ENCODE measurements around the gene LONRF2.
"Not testable (repeated sequence)": the region's sequence is repeated elsewhere in the genome, so short reads cannot be mapped to it uniquely, and the experiment has no call there.

The LONRF2 gene

GRCh38 chr2:100250645-100251044, 71.7 kb downstream of the LONRF2 start:
- DNase-seq = no peak

- no peak for DNase-seq
Measured at GRCh38 chr2:100248971-100249370, 73.3 kb downstream of the LONRF2 start.

- DNase-seq = not testable (repeated sequence)
Measured at GRCh38 chr2:100248556-100248955, 73.7 kb downstream of the LONRF2 start.

GRCh38 chr2:100248044-100248330, 74.3 kb downstream of the LONRF2 start:
- no peak for DNase-seq

DNA sequence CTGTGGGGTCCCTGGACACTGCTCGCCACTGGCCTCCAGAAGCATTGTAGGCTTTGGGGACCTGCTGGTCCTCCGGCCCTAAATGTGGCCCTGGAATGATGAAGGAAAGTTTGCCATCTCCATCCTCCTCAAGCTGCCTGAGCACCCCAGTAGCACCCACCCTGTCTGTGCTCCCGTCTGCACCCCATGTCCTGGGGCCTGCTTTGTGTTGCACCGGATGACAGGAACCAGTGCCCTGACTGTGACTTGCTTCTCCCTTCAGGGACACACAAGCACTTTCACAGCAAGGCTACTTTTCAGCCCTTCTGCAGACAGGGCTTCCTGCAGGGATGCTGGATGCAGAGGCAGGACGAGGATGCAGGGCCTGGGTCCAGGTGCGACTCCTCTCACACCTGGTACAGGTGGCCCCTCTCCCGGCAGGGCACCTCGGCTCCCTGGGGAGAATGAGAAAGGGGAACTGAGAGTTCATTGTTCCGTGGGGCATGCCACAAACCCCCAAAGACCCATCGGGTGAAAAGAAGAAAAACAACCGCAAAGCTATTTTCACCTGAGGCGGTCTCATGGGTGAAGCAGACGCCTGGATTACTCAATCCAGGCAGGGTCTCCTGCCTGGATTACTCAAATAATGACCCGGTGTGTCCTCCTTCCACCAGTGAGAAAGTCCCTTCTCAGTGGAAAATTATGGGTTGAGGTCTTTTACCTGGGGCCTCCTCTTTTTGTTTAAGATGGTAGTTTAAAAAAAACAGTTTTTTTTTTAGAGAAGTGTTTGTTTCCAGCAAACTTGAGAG, 74.9 kb downstream of the LONRF2 start:
- no peak for DNase-seq

GRCh38 chr2:100246163-100247145, 75.8 kb downstream of the LONRF2 start:
- DNase-seq = peak; percentile 23

DNA sequence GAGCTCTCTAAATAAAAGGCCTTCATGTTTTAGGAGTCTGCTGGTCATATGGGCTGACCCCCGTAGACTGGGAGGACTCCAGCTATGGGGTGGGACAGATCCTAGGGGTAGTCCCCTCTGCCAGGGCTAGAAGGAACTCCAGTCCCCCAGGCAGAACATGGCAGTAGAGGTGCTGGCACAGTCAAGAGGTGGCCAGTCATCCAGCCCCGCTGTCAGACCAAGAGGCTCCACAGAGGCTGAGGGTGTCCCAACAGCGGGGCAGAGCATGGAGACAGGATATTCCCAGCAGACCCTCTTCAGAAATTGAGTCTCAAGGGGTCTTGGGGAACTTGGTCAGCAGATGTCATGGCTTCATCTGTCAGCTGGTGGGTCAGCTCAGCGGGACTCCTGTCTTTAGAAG, 76.6 kb downstream of the LONRF2 start:
- no peak for DNase-seq

GRCh38 chr2:100244881-100245605, 77.3 kb downstream of the LONRF2 start:
- DNase-seq = peak; percentile 51

DNA sequence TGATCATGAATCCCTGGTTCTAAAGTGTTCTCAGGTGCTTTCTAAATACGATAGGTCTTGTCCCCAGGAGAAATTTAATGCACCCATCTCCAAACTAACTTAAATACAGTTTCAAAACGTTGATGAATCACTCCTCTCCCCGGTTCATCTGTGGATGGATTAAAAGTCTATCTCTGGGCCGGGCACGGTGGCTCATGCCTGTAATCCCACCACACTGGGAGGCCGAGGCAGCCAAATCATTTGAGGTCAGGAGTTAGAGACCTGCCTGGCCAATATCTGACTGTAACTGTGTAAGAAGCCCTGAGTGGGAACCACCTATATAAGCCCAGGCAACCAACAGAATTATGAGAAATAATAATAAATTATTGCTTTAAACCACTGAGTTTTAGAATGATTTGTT, 78.7 kb downstream of the LONRF2 start:
- no peak for DNase-seq

GRCh38 chr2:100242891-100243619, 79.2 kb downstream of the LONRF2 start:
- DNase-seq = peak; percentile 66

DNA sequence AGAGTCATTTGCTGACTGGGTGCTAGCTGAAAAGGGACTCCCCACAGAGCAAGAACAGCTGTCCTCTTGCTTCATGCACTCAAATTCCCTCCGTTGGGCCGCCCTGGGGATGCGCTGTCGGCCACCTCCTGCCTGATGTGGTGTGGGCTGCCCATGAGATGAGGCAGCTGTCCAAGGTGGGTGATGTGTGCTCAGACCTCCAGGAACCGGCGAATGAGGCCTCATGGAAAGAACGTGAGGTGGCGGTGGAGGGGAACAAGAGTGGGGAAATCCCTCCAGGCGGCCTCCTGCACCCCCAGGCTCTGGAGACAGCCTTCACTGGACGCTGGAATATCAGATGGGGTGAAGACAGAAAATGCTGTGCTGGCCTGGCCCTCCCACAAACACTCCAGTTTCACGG, 79.8 kb downstream of the LONRF2 start:
- no peak for DNase-seq

DNA sequence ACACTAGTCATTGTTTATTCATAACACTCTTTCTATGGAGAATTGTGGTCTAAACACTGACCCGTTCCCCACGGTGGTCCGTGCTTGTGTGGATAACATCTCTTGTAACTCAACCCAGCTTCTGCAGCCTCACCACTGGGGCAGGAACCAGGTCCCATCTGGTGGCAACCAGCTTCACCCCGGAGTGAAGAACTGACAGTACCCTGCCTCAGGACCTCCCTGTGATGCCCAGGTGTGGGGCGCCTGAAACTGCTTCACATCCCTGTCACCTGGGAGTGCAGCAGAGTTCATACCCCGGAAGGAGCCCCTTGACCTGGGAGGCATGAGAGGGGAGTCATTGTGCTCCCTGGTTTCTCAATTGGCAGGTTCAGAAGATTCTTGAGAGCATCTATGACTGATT, 81.1 kb downstream of the LONRF2 start:
- no peak for DNase-seq

- DNase-seq = no peak
Measured at GRCh38 chr2:100240386-100240785, 81.9 kb downstream of the LONRF2 start.

- DNase-seq = no peak
Measured at GRCh38 chr2:100239486-100240210, 82.7 kb downstream of the LONRF2 start.

DNA sequence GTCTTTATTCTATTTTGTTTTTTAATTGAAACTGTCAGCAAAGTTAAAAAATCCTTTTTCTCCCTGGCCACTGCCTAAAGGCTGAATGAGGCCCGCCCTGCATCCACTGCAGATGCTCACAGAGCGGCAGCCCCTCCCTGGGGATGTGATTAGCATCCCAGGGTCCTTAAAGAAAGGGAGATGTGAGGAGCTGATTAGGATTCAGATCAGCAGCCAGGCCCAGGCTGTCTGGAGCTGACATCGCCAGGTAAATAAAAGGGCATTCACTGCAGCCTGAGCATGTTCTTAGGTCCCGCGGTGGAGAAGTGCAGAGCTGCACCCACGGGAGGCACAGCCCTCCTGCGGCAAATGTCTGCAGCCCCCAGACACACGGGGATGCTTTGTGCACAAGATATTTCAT, 83.8 kb downstream of the LONRF2 start:
- no peak for DNase-seq

GRCh38 chr2:100237770-100238169, 84.5 kb downstream of the LONRF2 start:
- no peak for DNase-seq

DNA sequence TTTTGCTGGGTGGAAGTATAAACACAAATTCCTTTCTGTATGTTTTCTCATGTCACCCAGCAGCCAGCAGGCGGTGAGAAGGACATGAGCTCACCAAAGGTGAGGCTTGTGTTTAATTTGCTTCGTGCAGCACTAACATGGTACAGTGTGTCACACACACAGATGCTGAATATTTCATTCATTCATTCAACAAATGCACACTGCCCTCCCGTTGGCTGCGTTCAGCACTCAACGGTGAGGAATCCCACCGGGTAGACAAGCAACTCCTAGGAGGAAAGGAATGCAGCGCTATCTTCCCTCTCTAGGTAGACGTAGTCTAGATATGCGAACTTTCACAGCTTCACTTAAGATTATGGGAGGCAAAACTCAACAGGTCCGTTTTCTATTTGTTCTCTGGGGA, 85.1 kb downstream of the LONRF2 start:
- no peak for DNase-seq

DNA sequence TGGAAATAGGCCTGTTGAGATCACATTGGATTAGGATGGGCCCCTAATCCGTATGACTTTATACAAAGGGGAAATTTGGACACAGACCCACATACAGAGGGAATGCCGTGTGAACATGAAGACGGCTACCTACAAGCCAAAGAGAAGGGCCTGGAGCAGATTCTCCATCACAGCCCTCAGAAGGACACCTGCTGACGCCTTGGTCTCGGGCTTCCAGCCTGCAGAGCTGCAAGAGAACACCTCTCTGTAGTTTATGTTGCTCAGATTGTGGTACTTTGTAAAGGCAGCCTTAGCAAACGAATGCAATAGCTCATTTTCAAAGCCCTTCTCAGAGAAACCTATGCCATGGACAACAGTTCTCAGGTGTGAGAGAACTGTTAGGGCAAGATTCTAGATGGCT, 86.1 kb downstream of the LONRF2 start:
- DNase-seq = no peak

DNA sequence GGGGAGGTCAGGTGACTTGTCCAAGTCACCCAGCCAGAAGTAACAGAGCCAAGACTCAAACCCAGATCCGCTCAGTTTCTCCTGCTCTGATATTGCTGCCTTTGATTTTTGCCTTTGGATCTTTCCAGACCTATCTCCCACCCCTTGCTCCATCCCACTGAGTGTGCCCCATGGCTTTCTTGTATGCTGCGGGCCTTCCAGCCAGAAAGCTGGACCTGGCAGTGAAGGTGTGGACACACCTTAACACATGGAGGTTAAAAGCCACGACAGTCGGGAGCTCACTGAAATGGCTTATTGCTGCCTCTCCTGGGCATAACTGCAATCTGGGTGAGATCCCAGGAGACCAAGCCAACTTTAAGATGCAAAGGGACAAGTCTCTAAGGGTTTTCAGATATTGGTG, 86.7 kb downstream of the LONRF2 start:
- DNase-seq = no peak

DNA sequence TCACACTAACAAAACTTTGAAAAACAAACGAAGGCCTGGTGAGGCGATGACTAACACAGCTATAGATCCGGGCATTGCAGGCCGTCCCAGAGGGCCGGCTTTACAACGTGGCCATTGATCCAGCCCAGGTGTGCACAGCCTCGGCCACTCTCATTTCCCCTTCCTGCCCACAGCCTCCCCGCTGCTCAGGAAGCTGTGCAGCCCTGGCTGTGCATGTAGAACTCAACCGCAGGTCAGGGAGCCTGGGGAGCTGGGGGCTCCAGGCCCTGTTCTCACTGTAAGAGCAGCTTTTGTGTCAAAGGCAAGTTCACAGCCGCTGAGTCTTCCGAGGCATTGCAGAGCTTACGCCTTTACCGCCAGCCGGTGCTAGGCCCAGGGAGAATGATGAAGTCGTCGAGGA, 87.2 kb downstream of the LONRF2 start:
- no peak for DNase-seq

- peak; percentile 74 for DNase-seq
Measured at GRCh38 chr2:100234141-100234540, 88.2 kb downstream of the LONRF2 start.

DNA sequence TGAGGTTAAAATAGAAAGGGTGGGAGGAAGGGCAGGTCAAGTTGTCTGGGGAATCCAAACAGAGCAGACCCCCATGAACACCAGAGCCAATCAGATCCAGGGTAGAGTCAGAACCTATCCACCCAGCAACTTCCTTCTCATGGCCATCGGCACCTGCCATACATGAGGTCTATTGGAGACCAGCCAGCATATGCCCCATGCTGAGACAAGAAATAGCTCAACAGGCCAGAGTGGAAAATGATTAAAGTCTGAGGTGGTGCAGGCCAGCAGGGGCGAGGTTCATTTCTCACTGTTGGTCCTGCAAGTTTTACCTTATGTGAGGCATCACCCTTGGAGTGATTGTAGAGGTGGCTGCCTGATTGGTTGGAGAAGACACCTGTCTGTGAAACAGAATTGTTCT, 89.2 kb downstream of the LONRF2 start:
- DNase-seq = no peak
